ENCODE data around the gene AOC1.

The AOC1 gene

DNA sequence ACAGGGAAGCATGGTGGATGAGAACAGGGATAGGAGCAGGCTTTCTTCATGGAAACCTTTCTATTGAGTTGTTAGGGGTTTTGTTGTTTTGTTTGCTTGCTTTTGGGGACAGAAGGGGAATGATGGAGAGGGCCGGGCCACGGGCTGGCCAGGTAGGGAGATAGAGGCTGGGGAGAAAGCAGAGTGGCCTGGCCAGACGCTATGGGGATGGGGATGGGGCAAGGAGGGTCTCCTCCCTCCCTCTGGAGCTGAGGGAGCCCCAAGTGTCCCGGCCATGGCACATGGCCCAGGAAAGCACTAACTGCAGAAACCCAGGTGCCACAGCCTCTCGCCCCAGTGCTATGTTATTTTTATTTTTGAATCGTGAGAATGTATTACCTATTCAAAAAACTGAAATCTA lies 10.0 kb downstream of the AOC1 start:
- ChIA-PET POLR2A (no interaction called here), CTCF (interaction anchor here (8.3 kb wide), 1 partner anchor 16 kb away, joined by 51 read pairs; no protein-coding TSS in a partner anchor)
- TF ChIP-seq, protein P1, sequence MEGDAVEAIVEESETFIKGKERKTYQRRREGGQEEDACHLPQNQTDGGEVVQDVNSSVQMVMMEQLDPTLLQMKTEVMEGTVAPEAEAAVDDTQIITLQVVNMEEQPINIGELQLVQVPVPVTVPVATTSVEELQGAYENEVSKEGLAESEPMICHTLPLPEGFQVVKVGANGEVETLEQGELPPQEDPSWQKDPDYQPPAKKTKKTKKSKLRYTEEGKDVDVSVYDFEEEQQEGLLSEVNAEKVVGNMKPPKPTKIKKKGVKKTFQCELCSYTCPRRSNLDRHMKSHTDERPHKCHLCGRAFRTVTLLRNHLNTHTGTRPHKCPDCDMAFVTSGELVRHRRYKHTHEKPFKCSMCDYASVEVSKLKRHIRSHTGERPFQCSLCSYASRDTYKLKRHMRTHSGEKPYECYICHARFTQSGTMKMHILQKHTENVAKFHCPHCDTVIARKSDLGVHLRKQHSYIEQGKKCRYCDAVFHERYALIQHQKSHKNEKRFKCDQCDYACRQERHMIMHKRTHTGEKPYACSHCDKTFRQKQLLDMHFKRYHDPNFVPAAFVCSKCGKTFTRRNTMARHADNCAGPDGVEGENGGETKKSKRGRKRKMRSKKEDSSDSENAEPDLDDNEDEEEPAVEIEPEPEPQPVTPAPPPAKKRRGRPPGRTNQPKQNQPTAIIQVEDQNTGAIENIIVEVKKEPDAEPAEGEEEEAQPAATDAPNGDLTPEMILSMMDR (IDR thresholded peaks at IDR 0.05; ENCODE audit: control extremely low read depth, extremely low read depth, low read depth, missing control alignments), result no peak
- DNase-seq (ENCODE audit: extremely low spot score), result no peak

DNA sequence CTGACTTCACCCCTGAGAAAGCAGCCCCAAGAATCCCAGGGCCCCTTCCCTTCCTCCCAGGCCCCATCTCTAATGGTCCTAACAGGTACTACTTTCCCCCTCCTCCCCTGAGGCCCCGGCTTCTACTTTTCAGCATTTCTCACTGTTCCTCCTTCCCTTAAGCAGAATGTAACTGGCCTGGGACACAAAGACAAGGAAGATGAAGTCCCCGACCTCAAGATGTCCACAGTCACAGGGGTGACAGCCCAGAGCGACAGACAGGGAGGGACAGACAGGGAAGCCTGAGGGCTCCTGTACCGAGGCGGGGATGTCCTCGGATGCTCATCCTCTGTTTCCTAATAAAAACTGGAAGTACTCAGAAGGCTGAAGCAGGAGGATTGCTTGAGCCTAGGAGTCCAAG lies 11.6 kb downstream of the AOC1 start:
- CTCF ChIA-PET, result interaction anchor here (8.3 kb wide), 1 partner anchor 14 kb away, joined by 51 read pairs; no protein-coding TSS in a partner anchor
- no peak for DNase-seq (ENCODE audit: extremely low spot score)
- POLR2A ChIA-PET, result no interaction called here
- TF ChIP-seq, protein P1 (IDR thresholded peaks at IDR 0.05; ENCODE audit: control extremely low read depth, extremely low read depth, low read depth, missing control alignments), result no peak

DNA sequence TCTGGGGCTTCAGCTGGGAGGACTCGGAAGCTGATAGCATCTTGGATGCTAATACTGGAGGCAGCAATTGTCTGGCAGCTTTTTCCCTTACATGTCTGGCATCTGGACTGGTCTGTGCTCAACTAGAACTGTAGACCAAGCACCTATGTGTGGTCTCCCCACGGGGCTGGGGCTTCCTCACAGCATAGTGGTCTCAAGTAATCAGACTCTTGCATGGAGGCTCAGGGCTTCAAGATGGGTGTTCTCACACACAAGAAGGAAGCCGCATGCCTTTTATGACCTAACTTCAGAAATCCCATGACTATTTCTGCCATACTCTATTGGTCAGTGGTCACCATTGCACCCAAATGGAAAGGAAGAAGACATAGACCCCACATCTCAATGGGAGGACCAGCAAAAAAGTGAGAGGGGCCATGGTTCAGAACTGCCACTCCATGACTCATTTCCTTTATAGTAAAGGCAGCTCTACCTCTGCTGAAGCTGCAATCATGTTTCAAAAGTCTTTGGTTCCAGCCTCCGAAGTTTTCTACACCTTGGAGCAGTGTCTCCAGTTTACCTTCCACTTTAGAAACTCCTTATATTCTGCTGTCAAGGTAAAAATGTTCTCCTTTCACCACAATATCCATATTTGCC lies 14.7 kb downstream of the AOC1 start:
- TF ChIP-seq, protein P1 (IDR thresholded peaks at IDR 0.05; ENCODE audit: control extremely low read depth, extremely low read depth, low read depth, missing control alignments), result no peak
- CTCF ChIA-PET, result interaction anchor here (8.3 kb wide), 1 partner anchor 11 kb away, joined by 51 read pairs; no protein-coding TSS in a partner anchor
- no peak for DNase-seq (ENCODE audit: extremely low spot score)
- POLR2A ChIA-PET, result no interaction called here

DNA sequence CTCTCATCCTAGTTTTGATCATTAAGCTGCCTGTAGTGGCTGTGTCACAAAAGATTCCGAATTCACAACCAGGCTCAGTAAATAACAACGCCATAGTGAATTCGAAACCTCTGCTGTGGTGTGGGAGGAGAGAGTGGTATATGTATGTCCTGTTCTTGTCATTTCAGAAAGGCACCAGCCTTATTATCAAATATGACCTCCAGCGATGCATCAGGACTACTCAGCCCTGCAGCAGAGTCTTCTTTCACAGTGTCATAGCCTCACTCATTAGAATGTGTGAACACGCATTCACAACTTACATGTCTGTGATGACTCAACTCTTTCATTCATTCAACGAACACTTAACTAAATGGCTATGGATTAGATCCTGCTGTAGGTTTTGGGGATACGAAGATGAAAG lies 15.3 kb downstream of the AOC1 start:
- CTCF ChIA-PET, result interaction anchor here (8.3 kb wide), 1 partner anchor 11 kb away, joined by 51 read pairs; no protein-coding TSS in a partner anchor
- no peak for DNase-seq (ENCODE audit: extremely low spot score)
- TF ChIP-seq, protein P1 (IDR thresholded peaks at IDR 0.05; ENCODE audit: control extremely low read depth, extremely low read depth, low read depth, missing control alignments), result no peak
- POLR2A ChIA-PET, result no interaction called here

DNA sequence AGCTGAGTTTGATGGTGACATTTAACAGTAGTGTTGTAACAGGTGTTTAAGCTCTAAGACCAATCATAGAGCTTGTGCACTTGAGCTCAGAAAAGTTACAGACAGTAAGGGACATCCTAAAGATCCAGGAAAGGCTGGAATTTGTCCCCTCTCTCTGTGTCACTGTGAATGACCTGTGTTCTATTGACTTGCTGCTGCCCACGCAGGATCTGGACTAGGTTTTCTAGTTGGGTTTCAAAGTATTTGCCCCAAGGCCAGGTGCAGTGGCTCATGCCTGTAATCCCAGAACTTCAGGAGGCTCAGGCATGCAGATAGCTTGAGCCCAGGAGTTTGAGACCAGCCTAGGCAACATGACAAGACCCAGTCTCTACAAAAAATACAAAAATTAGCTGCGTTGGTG lies 17.1 kb downstream of the AOC1 start:
- ChIA-PET POLR2A (no interaction called here), CTCF (interaction anchor here (1.1 to 8.3 kb wide), 3 partner anchors 9 to 119 kb away, joined by 3 to 51 read pairs (median 13); no protein-coding TSS in a partner anchor)
- TF ChIP-seq, protein P1 (IDR thresholded peaks at IDR 0.05; ENCODE audit: control extremely low read depth, extremely low read depth, low read depth, missing control alignments), result no peak
- DNase-seq (ENCODE audit: extremely low spot score), result no peak

DNA sequence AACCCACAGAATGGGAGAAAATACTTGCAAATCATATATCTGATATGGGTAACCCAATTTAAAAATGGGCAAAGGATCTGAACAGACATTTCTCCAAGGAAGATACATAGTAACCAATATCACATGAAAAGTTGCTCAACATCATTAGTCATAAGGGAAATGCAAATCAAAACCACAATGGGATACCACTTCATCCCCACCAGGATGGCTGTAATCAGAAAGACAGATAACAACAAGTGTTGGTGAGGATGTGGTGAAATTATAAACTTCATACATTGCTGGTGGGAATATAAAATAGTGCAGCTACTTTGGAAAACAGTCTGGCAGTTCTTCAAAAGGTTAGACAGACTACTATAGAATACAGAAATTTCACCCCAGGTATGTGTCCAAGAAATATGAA lies 19.3 kb downstream of the AOC1 start:
- ChIA-PET POLR2A (no interaction called here), CTCF (no interaction called here)
- no peak for DNase-seq (ENCODE audit: extremely low spot score)
- TF ChIP-seq, protein P1 (IDR thresholded peaks at IDR 0.05; ENCODE audit: control extremely low read depth, extremely low read depth, low read depth, missing control alignments), result no peak

All from GM10248 (cell line).